ES-I3 (cell line): ENCODE results near the gene MRM2.

Experiments used
- H3K36me3 ChIP-seq: 2 replicates; pipeline ENCODE4 v1.6.1; 2013; ENCODE audit warnings: mild to moderate bottlenecking, low read length, control low read depth, moderate library complexity; ENCODE audit not compliant: insufficient read depth
- H3K4me1 ChIP-seq: 2 replicates; pipeline ENCODE4 v1.6.1; 2013; ENCODE audit warnings: mild to moderate bottlenecking, control low read depth, low read length; ENCODE audit not compliant: insufficient read depth
- H3K9ac ChIP-seq: 2 replicates; pipeline ENCODE4 v1.6.1; 2013; ENCODE audit warnings: low read depth, mild to moderate bottlenecking, low read length, moderate library complexity
- H3K9me3 ChIP-seq: 2 replicates; pipeline ENCODE4 v1.6.1; 2013; ENCODE audit warnings: mild to moderate bottlenecking, low read length, moderate library complexity; ENCODE audit not compliant: control insufficient read depth, insufficient read depth

The MRM2 gene

DNA sequence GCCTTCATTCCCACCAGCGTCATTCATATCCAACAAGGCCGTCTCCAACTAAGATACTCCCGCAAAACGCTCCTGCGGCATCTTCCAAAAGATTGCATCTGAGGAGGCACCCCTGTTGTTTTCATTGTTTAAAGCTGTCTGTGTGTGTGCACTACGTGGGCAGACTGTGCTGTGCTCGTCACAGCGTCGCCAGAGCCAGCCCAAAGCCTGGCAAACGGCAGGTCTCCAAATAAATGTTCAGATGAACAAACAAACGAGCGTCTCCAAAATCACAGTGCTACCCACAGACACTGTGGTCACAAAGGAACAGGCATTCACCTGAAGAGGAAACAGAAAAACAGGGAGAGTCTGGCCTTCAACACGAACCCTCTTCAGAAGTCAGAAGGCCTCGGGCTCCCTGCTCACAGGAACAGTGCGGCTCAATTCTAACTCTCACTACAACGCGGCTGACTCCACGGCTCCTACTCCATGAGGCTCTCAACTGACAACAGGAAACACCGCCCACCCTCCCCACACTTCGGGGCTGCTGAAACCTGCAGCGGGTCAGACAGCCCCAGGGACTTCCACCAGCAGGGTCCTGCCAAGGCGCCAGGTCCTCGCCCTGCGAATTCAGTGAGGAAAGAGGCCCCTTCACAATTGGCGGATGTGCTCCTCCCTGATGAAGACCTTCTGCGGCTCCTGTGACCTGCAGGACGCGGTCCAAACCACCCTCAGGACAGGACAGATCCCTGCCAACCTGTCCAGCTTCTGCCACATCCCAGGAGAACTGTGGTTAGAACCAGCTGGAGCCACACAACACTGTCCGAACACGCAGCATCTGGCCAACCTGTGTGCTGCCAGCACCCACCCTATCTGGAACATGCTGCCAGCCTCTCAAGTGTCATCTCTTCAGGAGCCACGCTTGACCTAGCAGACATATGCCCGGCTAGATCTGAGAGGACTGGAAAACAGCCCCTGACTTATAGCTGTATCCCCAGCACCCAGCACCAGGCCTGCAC is 45.3 kb downstream of the MRM2 start:
- H3K4me1 ChIP-seq, result no peaks in the 10 kb centered on the region
- no peaks in the 10 kb centered on the region for H3K9me3 ChIP-seq
- H3K36me3 ChIP-seq, result peaks cover 2% of the 10 kb centered on the region; the same call in 1 of the 2 replicates
- H3K9ac ChIP-seq, result no peak overlapping the region

GRCh38 chr7:2195400-2196246 is 46.4 kb downstream of the MRM2 start:
- Histone ChIP-seq H3K36me3 (peaks cover 2% of the 10 kb centered on the region; the same call in 1 of the 2 replicates), H3K9ac (no peak overlapping the region)

DNA sequence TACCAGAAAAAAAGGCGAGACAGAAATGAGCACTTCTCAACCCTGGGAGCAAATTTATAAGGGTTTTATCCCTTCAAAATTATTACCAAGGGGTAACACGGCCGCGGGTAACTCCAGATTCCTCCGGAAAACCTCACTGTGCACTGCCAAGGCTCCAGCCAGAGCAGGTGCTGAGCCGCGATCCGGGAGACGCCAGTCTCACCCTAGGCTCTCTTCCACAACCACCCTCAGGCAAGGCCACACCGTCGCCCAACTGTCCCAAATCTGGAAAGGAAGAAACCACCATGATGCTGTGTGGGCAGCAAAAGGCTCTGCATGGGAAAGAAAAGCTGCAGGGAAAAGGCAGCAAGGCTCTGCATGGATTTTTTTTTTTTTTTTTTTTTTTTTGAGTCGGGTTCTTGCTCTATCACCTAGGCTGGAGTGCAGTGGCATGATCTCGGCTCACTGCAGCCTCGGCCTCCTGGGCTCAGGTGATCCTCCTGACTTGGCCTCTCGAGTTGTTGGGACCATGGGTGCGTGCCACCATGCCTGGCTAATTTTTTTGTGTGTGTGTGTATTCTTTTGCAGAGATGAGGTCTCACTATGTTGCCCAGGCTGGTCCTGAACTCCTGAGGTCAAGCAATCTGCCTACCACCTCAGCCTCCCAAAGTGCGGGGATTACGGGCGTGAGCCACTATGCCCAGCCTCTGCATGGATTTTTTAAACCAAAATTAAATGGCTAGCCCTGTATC is 48.3 kb downstream of the MRM2 start:
- peaks cover 2% of the 10 kb centered on the region; the same call in 1 of the 2 replicates for H3K36me3 ChIP-seq
- no peaks in the 10 kb centered on the region for H3K4me1 ChIP-seq
- 0 out of 2 replicates have a peak, but pooled peaks cover 5% of the 10 kb centered on the region for H3K9me3 ChIP-seq
- no peak overlapping the region for H3K9ac ChIP-seq

More at GRCh38 chr7:2195400-2196246, 46.4 kb downstream of the MRM2 start:
- Histone ChIP-seq H3K9me3 (no peaks in the 10 kb centered on the region), H3K4me1 (no peaks in the 10 kb centered on the region)

DNA sequence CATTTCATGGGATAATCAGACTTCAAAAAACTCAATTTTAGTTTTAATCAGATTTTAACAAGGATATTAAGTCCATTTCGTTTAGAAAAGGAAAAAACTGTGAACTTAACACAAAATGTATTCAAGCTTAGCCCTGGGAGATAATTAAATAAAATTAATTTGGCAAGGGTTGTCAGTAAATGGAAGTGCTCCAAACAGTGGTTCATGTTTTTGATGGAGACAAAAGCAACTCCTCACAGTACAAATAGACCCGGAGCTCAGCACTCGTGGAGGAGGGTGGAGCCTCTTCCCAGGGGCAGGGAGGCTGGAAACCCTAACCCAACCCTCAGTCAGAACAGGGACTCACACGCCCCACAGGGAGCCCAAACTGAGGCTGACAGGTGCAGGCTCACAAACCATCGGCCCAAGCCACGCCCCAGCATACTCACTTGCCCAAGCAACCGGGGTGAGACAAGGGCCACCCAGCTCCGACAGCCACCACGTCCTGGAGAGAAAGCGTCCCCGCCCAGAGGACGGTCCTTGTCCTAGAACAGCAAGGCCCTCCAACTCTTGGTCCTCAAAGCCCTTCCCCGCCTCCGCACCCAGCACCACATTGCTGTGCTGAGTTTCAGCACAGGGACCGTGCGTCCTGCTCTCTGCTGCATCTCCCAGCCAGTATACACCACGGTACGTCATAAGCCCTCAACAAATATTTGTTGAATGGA is 49.0 kb downstream of the MRM2 start:
- Histone ChIP-seq H3K9ac (no peak overlapping the region), H3K9me3 (0 out of 2 replicates have a peak, but pooled peaks cover 5% of the 10 kb centered on the region), H3K36me3 (peaks cover 2% of the 10 kb centered on the region; the same call in 1 of the 2 replicates), H3K4me1 (no peaks in the 10 kb centered on the region)

DNA sequence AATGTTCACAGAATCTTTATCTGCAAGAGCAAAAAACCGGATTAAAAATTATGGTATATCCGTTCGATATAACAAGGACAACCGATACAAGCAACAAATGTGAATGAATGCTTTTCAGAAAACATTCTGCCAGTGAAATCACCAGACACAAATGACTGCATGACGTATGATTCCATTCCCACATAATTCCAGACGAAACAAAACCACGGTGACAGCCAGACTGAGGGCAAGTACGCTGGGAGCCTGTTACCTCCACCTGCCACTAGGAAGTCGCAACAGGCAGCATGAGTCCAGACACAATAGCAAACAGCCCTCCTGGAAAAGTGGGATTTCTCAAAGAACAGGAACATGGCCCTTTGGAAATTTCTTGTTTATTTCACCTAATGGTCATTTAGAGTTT is 51.0 kb downstream of the MRM2 start:
- no peak overlapping the region for H3K9ac ChIP-seq
- no peaks in the 10 kb centered on the region for H3K36me3 ChIP-seq

DNA sequence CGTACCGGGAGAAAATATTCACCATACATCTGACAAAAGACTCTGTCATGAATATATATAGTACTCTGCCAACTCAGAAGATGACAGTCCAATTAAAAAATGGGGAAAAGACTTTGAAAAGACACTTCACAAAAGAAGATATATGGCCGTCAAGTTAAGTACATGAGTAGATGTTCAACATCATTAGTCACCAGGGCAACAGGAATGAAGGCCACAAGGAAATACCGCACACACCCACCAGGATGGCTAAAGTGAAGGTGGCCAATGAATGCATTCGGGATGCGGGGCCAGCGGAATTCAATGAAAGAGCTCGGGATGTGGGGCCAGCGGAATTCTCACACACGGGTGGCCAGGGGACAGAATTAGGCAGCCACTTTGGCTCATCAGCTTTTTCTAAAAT is 51.5 kb downstream of the MRM2 start:
- Histone ChIP-seq H3K9me3 (peaks cover 5% of the 10 kb centered on the region; the same call in 1 of the 2 replicates), H3K36me3 (no peaks in the 10 kb centered on the region), H3K9ac (no peak overlapping the region), H3K4me1 (no peaks in the 10 kb centered on the region)

More for the DNA sequence above, 51.0 kb downstream of the MRM2 start:
- Histone ChIP-seq H3K9me3 (0 out of 2 replicates have a peak, but pooled peaks cover 5% of the 10 kb centered on the region), H3K4me1 (no peaks in the 10 kb centered on the region)

GRCh38 chr7:2186166-2186565 is 55.8 kb downstream of the MRM2 start:
- Histone ChIP-seq H3K36me3 (0 out of 2 replicates have a peak, but pooled peaks cover 3% of the 10 kb centered on the region), H3K4me1 (no peaks in the 10 kb centered on the region), H3K9me3 (peaks cover 5% of the 10 kb centered on the region; the same call in 1 of the 2 replicates), H3K9ac (no peak overlapping the region)

GRCh38 chr7:2185715-2186114 is 56.3 kb downstream of the MRM2 start:
- Histone ChIP-seq H3K9ac (no peak overlapping the region), H3K9me3 (peaks cover 5% of the 10 kb centered on the region; the same call in 1 of the 2 replicates), H3K36me3 (0 out of 2 replicates have a peak, but pooled peaks cover 3% of the 10 kb centered on the region), H3K4me1 (no peaks in the 10 kb centered on the region)
